Activated effector memory CD4-positive, alpha-beta T cell treated with Interleukin-2 at 50 U/mL for 16 hours (primary cell): ENCODE data around the gene TBL1XR1.
"Not testable (repeated sequence)": the region's sequence is repeated elsewhere in the genome, so short reads cannot be mapped to it uniquely, and the experiment has no call there.

Experiments used
- DNase-seq: peaks from one replicate; pipeline ENCODE4 v3.0.0-alpha.2; 2020

Gene TBL1XR1

GRCh38 chr3:177056927-177057326 is 140.4 kb downstream of the TBL1XR1 start:
- DNase-seq = no peak

DNA sequence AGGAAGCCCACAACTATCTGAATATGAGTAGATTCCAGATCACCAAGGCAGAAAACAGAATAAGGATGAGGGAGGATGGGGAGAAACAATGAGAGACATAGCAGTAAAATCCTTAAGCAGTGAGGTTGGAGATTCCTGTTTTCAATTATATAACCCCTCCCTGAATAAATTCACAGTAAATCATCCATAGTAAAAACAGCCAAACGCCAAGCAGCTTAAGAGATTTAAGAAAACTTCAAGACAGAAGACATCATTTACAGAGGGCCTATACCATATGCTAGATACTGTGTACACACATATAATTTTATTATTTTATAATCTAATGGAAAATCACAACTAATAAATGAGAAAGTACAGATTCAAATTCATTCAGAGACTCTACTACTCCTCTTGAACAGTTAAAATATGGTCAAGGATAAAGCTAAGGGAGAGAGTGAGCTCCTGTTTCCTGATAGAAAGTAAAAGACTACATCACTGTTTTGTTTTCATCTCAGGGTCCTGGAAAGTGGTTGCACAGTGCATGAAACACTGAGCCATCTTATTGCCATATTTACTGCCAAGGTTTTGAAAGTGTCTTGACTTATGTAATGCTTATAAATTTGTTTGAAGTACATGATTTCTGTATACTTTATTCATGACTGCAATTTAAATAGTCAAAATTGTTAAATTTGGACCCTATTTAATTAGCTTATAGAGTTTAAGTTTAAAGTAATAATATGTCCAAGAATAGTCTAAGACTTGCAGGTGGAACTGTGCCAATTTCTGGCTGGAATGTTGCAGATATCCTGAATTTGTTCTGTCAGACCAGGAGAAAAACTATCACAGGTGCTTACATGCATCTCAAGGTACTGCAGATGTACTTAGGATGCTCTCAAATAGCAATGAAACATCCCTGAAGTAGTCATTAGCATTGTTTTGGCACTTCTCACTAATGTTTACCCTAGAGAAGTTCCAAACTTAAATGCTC is 141.4 kb downstream of the TBL1XR1 start:
- no peak for DNase-seq

DNA sequence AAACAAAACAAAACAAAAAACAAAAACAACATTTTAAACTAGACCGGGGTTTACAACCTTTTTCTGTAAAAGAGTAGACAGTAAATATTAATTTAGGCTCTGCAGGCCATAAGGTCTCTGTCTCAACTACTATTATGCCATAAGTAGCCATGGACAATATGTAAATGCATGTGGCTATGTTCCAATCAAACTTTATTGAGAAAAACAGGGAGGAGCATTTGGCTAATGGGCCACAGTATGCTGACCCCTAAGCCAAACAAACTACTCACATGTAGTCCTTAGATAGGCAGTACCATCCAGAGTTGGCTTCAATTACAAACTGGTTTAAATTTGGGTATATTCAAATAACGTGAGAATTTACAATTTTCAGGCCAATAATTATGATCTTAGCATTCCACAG is 144.2 kb downstream of the TBL1XR1 start:
- no peak for DNase-seq

DNA sequence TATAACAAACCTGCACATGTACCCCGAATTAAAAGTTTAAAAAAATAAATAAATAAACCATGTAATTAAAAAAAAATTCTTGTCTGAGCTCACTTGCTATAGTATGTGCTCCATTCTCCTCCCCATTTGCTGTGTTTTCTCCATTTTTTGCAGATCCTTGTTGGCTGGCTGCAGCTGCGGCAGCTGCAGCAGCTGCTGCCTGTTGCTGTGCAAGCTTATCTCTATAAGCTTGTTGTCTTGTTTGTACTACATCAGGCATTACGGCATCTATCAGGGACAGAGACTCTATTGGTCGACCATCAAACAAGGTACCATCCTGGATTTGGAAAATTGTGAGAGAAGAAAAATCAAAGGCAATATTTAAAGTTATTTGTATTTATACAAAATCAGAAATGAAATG is 145.9 kb downstream of the TBL1XR1 start:
- no peak for DNase-seq

DNA sequence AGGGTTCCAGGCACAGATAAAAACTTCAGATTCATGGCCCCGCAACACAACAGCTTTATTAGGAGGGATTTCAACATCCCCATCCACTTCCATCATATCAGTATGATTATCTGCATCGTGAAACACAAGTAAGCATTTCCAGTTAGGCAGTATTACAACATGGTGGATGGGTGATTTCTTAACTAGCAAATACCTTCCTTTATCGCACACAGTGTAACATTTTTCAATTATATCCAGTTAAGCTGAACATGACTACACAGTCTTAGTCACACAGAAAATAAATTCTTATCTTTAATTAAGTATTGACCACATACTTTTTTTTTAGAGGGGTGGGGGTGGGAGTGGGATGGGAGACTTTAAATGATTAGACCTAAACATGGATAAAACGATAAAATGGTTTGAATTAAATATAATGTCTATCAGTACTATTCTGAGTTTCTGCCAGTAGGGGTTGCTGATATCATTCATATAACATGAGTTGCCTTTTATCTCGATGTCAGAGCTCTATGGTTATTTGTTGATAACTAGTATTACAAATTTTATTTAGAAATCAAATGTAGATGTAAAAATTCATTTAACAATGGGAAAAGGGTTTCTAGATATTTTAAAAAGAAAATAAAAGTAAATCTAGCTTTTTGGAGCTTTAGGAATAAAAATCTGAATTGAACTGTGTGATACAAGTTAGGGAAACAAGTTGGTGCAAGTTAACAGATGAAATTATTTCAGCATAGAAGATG is 146.6 kb downstream of the TBL1XR1 start:
- DNase-seq = no peak

- DNase-seq = no peak
Measured at GRCh38 chr3:177045767-177046166, 151.5 kb downstream of the TBL1XR1 start.

- no peak for DNase-seq
Measured at GRCh38 chr3:177045222-177045621, 152.1 kb downstream of the TBL1XR1 start.

DNA sequence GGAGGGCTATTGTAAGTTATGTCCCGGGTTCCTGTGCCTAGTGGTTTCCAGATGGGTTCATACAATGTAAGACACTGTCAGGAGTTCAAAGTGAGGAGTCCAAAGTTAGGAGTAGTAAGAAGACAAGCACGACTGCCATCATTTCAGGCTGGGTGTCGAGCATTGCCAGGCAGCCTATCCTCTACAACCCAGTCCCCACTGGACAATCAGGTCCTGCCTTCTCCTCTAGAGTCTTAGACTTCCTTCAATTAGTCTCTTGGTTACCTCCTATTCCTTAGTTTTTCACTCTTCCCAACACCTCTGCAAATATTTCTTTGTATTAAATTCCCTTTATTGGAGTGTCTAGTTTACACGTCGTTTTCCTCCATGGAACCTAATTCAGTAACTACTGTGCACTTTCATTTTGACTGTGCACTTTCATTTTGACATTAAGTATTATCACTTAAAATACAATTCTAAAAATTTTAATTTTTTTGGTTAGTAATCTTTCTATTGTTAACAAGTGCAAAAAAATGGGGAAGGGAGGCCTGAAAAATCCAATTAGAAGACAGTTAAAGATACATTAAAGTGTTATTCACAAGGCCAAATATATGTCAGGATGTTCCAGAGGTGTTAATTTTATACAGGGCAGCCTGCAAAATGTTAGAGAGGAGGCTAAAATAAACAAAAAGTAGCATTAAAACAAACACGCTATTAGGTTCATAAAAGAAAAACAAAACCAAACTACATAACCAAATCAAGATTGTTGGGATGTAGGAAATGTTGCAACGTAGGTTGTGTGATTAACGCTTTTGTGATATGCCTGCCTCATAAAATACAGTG is 155.3 kb downstream of the TBL1XR1 start:
- DNase-seq = no peak

DNA sequence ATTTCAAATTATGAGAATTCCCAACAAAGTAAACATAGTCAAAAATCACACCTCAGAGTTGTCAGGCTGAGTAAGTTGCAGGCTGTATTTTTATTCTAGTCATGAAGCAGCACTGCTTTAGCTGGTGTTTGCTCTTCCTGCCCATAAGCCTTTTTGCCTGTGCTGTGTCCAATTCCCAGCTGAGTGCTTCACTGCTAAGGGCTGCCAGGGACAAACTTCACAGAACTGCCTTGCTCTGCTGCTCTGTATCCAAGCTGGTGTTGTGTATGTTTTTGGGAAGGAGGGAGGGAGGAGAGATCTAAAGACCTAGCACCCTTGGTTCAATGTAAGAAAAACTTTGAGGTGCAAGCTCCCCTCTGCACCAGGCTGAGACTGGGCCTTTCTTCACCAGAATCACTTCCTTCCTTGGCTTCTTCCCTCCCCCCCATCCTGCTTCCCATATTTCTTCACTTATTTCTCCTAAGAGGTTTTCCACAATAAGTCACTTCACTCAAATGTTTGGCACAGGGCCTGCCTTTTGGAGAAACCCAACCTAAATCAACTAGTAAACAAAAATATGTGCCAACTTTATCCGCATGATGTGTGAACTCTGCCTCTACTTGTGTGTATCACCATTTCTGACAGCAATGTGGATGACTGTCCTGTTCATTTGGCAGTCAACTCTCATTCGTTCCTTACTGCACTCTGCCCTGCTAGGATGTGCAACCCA is 156.1 kb downstream of the TBL1XR1 start:
- DNase-seq = no peak

DNA sequence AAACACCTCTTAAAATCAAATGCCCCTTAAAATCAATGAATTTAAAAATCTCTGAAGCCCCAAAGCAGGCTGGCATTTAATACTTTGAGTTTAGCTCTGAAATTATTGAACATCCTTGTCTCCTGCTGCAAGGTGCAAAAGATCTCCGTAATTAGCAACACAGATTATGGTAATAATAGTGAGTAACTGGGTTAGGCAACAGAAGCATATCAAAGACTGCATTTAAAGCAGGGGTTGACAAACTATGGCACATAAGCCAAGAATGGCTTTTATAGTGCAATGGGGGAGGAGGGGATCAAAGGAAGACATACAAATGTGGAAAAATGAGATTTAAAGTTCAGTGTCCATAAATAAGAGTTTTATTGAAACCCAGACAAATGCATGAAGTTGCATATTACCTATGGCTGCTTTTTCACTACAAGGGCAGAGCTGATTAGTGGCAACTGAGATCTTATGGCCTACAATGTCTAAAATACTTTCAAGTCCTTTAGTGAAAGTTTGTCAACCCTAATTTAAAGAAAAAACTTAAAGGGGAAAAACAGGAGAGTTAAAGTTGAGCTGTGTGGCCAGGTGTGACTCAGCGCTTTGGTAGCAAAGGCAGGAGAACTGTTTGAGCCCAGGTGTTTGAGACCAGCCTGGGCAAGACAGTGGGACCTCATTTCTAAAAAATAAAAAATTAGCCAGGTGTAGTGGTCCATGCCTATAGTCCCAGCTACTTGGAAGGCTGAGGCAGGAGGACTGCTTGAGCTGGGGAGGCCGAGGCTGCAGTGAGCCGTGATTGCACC is 157.6 kb downstream of the TBL1XR1 start:
- DNase-seq = no peak

DNA sequence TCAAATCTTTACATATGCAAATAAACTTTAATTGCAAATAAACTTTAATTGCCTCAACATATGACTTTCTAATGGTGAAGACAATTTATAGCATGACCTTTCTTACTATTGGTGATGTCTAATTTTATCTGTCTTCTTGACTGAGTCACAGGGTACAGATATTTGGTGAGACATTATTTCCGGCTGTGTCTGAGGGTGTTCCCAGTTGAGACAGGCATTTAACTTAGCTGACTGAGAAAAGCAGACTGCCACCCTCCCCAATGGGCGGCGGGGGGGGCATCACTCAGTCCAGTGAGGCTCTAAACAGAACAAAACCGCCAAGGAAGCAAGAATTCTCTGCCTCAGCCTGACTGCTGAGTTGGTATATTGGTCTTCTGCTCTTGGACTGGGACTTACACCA is 160.0 kb downstream of the TBL1XR1 start:
- DNase-seq = no peak

GRCh38 chr3:177035676-177036075 is 161.6 kb downstream of the TBL1XR1 start:
- DNase-seq = no peak

DNA sequence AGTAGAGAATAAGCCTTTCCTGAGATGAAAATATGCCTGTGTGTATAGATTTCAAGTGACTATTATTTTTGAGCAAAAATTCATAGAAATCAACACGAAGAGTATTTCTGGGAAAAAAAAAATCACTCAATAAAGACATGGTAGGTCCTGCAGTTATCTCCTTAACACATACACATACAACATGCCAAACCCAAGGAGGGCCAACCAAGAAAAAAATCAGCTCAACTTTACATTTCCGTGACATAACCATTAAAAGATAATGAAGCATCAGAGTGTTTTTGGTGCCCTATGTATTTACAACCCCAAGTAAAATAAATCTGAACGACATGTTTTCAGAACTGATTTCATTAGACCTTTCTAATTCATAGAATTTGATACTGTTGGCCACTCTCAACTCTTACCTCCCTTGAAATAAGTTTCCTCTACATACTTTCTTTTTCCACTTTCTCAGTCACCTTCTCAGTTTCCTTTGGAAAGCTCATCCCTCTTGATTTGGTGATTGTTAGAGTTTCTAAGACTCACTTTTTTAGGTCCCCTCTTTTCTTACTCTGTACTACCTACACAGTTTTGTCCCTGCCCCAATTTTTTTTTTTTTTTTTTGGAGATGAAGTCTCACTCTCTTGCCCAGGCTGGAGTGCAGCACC is 162.3 kb downstream of the TBL1XR1 start:
- no peak for DNase-seq

GRCh38 chr3:177026505-177027277 is 170.6 kb downstream of the TBL1XR1 start:
- DNase-seq = no peak

DNA sequence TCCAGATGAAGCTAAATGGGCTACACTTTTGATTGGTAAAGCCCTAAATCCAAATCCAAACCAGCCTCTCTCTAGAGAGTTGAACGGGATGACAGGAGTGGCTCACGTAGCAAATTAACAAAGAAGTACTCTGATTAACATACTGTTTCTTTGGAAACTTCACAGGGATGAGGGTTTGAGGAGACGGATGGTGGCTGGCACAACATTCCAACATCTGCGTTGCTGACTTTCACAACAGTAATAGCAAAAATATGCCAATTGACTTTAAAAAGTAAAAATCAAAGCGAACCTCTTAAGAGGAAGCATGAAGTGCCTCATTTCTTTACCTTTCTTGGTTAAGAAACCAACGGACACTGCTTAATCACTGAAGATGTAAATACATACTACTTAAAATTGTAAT is 181.4 kb downstream of the TBL1XR1 start:
- no peak for DNase-seq

GRCh38 chr3:177013681-177014280 is 183.5 kb downstream of the TBL1XR1 start:
- no peak for DNase-seq

- no peak for DNase-seq
Measured at GRCh38 chr3:177005718-177006405, 191.4 kb downstream of the TBL1XR1 start.

DNA sequence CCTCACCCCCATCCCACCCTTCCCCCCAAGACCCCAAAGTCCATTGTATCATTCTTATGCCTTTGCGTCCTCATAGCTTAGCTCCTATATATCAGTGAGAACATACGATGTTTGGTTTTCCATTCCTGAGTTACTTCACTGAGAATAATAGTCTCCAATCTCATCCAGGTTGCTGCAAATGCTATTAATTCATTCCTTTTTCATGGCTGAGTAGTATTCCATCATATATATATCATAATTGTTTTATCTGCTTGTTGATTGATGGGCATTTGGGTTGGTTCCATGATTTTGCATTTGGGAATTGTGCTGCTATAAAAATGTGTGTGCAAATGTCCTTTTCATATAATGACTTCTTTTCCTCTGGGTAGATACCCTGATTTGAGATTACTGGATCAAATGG is 197.1 kb downstream of the TBL1XR1 start:
- DNase-seq = not testable (repeated sequence)

DNA sequence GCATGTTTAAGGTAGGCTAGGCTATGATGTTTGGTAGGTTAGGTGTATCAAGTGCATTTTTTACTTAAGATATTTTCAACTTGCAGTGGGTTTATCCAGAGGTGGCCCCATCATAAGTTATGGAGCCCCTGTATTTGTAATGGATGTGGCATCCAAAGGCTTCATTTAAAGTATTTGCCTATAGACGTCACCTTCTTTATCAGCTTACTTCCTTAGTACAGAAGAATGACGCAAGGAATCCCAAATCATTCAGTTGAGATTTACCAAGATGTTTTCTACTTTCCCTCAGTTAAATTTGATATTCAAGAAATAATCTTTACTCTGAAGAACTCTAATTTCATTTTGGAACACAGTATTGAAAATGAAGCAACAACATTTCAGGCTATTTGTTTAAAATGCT is 201.3 kb downstream of the TBL1XR1 start:
- no peak for DNase-seq
